ENCODE results near the gene EXOG.
A peak's percentile ranks its signal among the peaks of the same experiment; 100 is the strongest.
"Not testable (repeated sequence)": the region's sequence is repeated elsewhere in the genome, so short reads cannot be mapped to it uniquely, and the experiment has no call there.

Gene EXOG

DNA sequence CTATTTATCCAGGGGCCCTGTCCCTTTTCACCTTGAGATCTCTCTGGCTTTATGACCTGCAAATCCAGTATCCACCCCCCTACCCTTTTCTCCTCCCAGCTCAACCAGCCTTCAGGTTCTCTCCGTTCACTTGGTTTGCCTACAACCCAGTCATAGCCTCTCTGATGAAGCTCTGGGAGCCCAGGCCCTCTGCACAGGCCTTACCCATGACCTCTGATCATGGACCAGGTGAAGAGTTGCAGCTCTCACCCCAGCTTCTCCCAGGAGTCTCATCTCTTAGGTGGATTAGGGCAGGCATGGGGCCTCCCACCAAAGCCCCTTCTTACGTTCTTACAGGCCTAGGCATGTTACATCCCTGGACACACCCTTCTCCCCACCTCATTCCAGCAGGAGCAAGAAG lies 59.8 kb downstream of the EXOG start:
- H3K36me3 Mint-ChIP-seq = no peaks in the 10 kb centered on the region
- DNase-seq (ENCODE audit: low spot score in 2 of 2) = no peak
- ATAC-seq = no peak
- no peak overlapping the region for H3K4me3 Mint-ChIP-seq
- no peaks in the 10 kb centered on the region for H3K4me1 Mint-ChIP-seq
- no peak overlapping the region for H3K27ac Mint-ChIP-seq
- H3K9me3 Mint-ChIP-seq = no peaks in the 10 kb centered on the region

DNA sequence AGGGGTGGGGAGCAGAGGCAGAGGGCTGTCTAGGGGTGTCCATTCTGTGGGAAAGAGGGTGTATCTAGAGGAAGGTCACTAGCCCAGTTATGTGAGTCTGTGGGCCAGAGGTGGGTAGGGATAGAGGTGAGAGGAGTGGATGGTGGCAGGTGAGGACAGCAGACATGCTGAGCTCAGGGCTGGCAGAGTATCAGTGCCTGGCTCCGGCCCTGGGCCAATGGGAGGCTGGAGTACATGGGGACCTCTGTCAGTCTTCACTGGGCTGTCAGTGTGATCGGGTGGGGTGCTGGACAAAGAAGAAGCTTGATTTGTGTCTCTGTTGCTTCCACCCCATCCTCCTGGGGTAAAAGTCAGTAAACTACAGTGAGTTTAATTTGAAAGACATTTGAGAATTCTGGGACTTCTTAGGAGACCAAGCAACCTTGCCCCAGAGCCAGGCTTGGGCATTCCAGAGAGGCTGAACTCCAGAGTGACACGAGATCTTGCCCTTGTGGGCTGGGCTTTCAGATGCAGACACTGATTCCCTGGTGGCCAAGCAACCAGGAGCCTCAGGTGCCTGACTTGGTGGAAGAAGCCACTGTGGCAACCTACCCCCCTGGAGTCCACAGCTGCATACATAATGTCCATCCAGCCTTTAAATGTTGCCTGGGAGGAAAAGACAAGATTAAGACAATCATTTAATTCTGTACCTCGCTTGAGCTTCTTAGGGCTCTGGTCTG lies 60.7 kb downstream of the EXOG start:
- H3K36me3 Mint-ChIP-seq = no peaks in the 10 kb centered on the region

DNA sequence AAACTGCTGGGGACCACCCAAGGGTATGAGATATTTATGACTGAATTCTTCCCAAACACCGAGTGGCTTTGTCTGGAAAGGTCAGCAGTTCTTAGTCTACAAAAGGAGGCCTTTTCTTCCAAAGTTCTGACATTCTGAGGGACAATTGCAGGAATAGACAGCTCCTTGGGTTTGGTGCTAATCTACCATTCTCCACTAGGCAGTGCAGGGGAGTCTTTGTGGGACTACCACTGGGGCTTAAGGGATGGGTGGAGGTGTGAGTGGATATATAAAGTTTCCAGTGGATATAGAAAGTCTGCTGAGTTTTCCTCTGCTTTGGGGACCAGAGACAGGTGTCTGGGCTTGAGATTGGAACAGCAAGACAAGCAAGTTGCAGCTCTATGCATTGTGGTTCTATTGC lies 62.7 kb downstream of the EXOG start:
- no peak overlapping the region for H3K27ac Mint-ChIP-seq
- H3K4me3 Mint-ChIP-seq = no peak overlapping the region
- ATAC-seq (no peak), DNase-seq (ENCODE audit: low spot score in 2 of 2) (no peak)
- no peaks in the 10 kb centered on the region for H3K4me1 Mint-ChIP-seq
- H3K9me3 Mint-ChIP-seq = no peaks in the 10 kb centered on the region
- no peaks in the 10 kb centered on the region for H3K36me3 Mint-ChIP-seq

More for the DNA sequence above, 60.7 kb downstream of the EXOG start:
- peak; percentile 5 for ATAC-seq
- Mint-ChIP-seq H3K4me1 (no peaks in the 10 kb centered on the region), H3K27ac (no peak overlapping the region), H3K4me3 (no peak overlapping the region), H3K9me3 (no peaks in the 10 kb centered on the region)
- DNase-seq (ENCODE audit: low spot score in 2 of 2) = no peak

DNA sequence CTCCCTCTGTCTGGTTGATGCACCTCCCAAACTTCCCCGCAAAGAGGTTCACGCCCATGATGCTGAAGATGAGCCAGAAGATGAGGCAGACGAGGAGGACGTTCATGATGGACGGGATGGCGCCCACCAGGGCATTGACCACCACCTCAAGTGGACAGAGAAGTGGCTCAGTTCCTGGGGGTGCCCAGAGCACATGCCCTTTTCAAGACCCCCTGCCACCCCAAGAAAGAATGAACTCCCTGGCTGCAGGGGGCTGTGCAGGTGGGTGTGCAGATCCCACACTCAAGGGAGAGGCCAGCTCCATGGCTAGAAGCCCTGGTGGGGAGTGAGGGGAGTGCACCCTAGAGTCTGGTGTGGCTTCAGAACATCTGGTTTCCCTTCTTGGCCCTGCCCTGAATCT lies 64.1 kb downstream of the EXOG start:
- no peak for ATAC-seq
- Mint-ChIP-seq H3K27ac (no peak overlapping the region), H3K4me3 (no peak overlapping the region), H3K9me3 (no peaks in the 10 kb centered on the region), H3K4me1 (no peaks in the 10 kb centered on the region), H3K36me3 (no peaks in the 10 kb centered on the region)
- no peak for DNase-seq (ENCODE audit: low spot score in 2 of 2)

DNA sequence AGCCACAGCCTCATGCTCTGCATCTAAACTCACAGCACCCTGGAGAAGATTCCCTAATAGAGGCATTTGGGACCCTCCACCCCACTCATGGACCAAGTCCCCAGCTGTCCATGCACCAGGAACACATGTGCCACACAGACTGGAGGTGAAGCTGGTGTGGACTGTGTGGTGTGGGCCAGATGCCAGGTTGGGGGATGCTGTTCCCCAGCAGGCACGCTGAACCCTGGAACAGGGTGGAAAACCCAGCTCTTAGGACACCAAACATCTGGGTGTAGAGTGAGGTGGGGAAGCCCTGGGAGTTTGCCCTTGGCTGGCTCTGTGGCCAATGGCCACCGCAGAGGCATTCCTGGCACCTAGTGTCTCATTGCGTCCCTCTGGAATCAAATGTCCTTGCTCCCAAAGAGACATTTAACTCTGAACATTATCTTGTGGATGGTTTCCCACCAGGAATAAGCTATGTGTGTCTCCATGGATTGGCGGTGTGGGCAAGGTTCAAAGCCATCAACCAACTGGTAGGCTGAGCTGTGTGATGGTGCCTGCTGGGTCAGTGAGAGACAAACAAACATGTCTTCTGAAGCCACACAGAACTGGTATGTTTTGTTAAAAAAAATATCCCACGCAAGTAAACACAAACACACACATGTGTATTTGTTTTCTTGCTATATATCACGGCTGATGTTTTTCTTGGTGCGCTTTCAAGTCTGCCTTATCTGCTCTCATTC lies 65.0 kb downstream of the EXOG start:
- no peak overlapping the region for H3K4me3 Mint-ChIP-seq

DNA sequence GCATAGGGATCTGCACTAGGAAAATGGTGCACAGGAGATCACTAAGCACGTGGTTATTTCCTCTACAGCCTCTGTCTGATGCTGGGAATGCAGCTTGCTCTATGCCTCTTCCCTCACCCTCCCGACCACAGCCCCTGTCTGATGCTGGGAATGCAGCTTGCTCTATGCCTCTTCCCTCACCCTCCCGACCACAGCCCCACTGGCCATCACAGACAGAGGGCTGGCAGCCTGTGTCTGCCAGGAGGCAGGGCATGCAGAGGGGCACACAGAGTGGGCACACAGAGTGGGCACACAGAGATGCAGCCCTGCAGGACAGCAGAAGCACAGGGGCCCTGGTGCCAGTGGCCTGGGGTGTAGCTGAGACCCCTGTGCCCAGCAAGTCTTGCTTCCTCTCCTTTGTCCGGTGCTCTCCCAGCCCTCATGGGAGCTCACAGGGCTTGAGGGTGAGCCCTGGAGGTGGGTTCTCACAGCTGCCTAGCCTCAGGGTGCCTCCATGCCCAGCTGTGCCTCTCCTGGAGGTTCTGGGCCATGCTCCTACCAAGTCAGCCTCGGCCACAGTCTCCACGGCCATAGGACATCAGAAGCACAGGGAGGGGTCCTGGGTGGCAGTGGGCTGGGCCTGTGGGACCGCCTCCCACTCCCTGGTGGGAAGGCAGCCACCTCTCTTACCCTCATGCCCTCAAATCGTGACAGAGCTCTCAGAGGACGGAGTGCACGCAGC lies 65.8 kb downstream of the EXOG start:
- Mint-ChIP-seq H3K9me3 (no peaks in the 10 kb centered on the region), H3K4me1 (no peaks in the 10 kb centered on the region), H3K27ac (no peak overlapping the region), H3K36me3 (no peaks in the 10 kb centered on the region), H3K4me3 (no peak overlapping the region)
- ATAC-seq (no peak), DNase-seq (ENCODE audit: low spot score in 2 of 2) (no peak)

More for the DNA sequence above, 65.0 kb downstream of the EXOG start:
- Mint-ChIP-seq H3K9me3 (no peaks in the 10 kb centered on the region), H3K27ac (no peak overlapping the region), H3K4me1 (no peaks in the 10 kb centered on the region), H3K36me3 (no peaks in the 10 kb centered on the region)
- DNase-seq (ENCODE audit: low spot score in 2 of 2) (no peak), ATAC-seq (no peak)

DNA sequence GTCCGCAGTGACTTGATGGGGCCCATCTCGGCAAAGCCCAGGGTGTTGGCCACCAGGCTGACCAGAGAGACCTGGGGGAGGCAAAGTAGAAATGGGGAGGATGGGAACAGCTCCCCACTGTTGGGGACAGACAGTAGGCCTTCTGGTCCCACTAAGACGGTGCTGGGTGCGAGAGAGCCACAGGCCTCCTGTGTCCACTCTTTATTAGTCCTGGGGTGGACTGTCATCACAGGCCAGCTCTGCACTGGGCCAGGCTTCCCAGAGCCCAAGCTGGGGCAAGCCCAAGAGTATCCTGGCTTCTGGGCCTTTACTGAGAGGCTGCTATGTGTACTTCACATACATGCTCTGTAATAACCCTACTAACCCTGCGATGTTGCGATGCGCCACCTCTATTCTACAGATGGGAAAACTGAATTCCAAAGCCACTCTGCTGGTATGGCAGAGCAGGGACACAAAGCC lies 66.4 kb downstream of the EXOG start:
- no peak for ATAC-seq
- DNase-seq (ENCODE audit: low spot score in 2 of 2) = no peak
- no peak overlapping the region for H3K4me3 Mint-ChIP-seq
- H3K36me3 Mint-ChIP-seq = no peaks in the 10 kb centered on the region
- H3K27ac Mint-ChIP-seq = no peak overlapping the region
- H3K9me3 Mint-ChIP-seq = no peaks in the 10 kb centered on the region
- H3K4me1 Mint-ChIP-seq = no peaks in the 10 kb centered on the region

DNA sequence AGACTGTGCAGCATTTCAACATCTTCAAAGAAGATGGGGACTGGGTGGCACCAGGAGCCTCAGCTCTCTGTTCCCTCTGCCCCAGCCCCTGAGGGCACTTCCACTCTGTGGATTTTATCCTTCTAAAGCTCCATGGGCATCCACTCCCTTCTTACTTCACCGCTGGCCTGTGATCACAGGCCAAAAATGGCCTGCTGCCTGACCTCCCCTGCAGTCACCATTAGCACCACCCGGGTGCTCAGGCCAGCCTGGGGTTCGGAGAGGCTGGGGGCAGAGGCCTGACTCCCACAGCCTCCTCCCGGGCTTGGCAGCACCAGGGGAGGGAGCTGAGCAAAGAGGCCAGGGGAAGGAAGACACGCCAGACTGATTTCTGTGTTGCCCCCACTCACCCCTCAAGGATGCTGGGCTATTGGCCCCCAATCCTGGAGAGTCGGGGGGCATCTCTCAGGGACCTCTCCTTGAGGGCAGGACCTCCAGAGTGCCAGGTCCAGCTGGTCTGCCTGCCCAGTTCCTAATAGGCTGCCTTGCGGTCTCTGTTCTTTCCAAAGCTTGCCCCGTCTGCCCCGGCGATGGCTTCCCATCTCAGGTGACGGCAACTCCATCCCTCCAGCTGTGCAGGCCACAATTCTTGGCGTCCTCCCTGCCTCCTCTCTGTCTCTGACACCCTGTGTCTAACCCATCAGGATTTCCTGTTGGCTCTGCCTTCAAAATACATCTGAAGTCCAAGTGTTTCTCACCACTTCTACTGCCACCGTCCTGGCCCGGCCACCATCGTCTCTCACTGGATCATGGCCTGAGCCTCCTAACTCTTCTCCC lies 67.1 kb downstream of the EXOG start:
- Mint-ChIP-seq H3K9me3 (no peaks in the 10 kb centered on the region), H3K36me3 (no peaks in the 10 kb centered on the region), H3K4me1 (no peaks in the 10 kb centered on the region), H3K27ac (no peak overlapping the region), H3K4me3 (no peak overlapping the region)
- no peak for DNase-seq (ENCODE audit: low spot score in 2 of 2)
- no peak for ATAC-seq

DNA sequence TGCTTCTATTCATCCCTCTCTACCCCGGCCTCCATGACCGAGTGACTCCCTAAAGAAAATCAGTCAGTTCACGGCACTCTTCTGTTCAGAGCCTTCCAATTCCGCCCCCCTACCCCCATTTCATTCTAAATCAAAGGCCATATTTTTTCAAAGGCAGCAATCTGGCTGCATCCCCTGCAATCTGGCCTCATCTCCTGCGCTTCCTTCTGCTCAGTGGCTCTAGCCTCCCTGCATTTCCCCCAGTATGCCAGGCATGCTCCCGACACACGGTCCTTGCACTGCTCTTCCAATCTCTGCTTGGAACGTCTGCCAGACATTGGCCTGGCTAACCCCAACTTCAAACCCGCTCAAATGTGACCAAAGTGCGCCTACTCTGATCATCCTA lies 67.7 kb downstream of the EXOG start:
- Mint-ChIP-seq H3K9me3 (no peaks in the 10 kb centered on the region), H3K27ac (no peak overlapping the region), H3K4me1 (no peaks in the 10 kb centered on the region), H3K36me3 (no peaks in the 10 kb centered on the region), H3K4me3 (no peak overlapping the region)
- no peak for DNase-seq (ENCODE audit: low spot score in 2 of 2)
- ATAC-seq = no peak

DNA sequence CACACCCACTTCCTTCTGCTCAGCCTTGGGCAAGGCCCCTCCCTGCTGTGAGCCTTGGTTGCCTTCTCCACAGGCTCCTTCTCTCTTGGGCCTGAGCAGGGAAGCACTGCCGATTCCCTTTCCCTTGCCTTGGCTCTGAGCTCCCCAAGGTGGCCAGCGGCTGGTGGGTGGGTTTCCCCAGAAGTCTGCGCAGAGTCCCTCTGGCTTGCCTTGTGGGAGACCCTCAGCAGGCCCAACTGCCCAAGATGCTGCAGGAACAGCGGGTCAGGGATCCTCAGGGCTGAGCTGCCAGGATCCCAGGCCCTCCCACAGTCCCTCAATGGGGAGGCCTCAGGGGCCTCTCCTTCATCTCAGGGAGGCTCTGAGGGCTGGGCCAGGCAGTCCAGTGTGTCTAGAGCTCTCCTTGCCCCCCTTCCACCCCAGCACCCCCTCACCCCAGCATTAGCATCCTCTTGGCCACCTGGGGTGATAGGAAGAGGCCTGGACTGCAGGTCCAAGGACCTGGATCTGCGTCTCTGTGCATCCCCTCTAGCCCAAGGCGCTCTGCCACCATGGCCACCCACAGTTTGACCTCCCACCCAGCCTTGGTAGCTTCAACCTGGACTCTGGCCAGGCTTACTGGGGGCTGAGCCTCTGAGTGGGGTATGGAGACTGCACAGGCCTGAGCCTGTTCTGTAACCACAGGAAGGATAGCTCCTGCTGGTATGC lies 68.6 kb downstream of the EXOG start:
- no peak overlapping the region for H3K27ac Mint-ChIP-seq

DNA sequence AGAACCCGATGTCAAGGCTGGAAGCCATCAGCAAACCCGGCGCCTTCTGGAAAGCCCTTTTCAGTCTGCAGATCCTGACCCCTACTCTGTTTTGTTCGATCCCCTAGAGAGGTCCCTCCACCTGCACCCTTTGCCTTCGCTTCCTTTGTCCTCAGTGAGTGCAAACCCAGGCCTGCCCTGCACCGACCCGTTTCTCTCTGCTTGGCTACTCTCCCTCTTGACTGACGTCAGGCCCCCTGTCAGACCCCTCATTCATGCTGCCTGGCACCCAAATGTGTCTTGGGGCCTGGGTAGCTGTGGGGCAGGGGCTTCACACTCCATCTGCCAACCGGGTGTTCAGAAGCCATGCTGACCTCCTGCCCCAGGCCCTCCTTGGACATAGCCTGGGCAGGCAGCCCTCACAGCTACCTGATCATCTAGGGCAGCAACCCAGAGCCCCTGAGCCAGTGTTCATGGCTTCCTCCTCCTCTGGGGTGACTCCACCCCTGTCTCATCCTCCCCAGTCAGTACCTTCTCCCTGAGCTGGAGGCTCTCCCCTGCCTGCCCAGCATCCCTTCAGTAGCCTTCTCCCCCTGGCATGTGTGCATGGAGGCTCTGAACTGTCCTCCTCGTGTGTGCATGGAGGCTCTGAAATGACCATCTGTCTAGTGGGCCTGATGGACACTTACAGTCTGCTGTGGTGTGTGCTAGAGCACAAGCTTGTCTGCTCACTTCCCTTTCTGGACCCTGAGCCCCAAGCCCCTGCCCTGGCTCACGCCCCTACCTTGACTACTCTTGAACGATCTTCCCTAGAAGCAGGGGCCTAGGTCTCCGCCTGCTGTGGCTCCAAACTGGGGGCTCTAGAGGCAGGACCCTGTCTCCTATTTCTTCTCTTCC lies 69.4 kb downstream of the EXOG start:
- peak overlapping the region; percentile 55 for H3K27ac Mint-ChIP-seq
- no peak for DNase-seq (ENCODE audit: low spot score in 2 of 2)
- no peaks in the 10 kb centered on the region for H3K36me3 Mint-ChIP-seq
- no peak overlapping the region for H3K4me3 Mint-ChIP-seq
- H3K4me1 Mint-ChIP-seq = no peaks in the 10 kb centered on the region
- no peaks in the 10 kb centered on the region for H3K9me3 Mint-ChIP-seq
- peak; percentile 19 for ATAC-seq

More for the DNA sequence above, 68.6 kb downstream of the EXOG start:
- ATAC-seq (peak; percentile 4), DNase-seq (ENCODE audit: low spot score in 2 of 2) (no peak)
- H3K4me3 Mint-ChIP-seq = no peak overlapping the region
- H3K4me1 Mint-ChIP-seq = no peaks in the 10 kb centered on the region
- H3K9me3 Mint-ChIP-seq = no peaks in the 10 kb centered on the region
- H3K36me3 Mint-ChIP-seq = no peaks in the 10 kb centered on the region

DNA sequence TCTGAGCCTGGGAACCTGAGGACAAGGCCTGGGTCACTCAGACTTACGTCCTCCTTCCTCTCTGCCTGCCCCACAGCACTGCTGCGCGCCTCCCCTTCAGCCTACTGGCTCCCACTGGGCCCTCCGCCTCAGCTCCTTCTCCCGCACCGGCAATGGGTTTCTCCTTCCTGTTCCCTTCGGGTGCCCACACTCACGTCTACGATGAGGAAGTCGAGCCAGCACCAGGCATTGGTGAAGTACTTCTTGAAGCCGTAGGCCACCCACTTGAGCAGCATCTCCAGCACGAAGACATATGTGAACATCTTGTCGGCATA lies 70.0 kb downstream of the EXOG start:
- ATAC-seq (no peak), DNase-seq (ENCODE audit: low spot score in 2 of 2) (no peak)
- H3K9me3 Mint-ChIP-seq = no peaks in the 10 kb centered on the region
- no peaks in the 10 kb centered on the region for H3K36me3 Mint-ChIP-seq
- H3K27ac Mint-ChIP-seq = peak overlapping the region; percentile 55
- H3K4me3 Mint-ChIP-seq = no peak overlapping the region
- no peaks in the 10 kb centered on the region for H3K4me1 Mint-ChIP-seq

DNA sequence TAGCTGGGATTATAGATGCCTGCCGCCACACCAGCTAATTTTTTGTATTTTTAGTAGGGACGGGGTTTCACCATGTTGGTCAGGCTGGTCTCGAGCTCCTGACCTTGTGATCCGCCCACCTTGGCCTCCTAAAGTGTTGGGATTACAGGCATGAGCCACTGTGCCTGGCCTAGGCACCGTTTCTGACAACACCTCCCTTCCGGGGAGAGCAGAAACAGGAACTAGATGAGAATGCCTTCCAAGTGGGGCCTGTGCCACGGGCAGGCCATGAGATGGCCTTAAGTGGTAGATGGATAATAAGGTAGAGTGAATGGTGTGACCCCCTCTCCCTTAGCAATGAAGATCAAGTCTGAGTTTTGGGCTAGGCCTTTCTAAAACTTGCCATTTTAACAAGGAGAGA lies 70.7 kb downstream of the EXOG start:
- not testable (repeated sequence) for H3K4me1 Mint-ChIP-seq; H3K9me3 Mint-ChIP-seq; H3K4me3 Mint-ChIP-seq; DNase-seq (ENCODE audit: low spot score in 2 of 2); ATAC-seq; H3K27ac Mint-ChIP-seq; H3K36me3 Mint-ChIP-seq

DNA sequence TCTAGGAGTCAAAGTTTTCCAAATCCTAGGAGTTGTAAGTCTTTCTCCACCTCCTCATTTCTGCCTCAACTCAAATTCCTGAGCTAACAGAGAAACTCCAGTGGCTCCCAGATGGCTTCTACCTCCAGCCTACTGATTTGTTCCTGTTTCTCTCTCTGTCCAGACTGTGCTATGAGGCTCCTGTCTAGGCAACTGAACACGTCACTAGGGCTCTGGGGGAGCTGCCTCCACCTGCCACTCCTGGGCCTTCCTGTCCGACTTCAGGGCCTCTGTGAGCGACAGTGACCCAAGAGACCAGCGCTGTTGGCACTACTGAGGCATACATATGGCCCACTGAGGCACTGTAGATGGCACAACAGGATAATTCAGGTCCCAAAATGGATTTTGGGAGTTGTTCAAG lies 71.4 kb downstream of the EXOG start:
- no peaks in the 10 kb centered on the region for H3K36me3 Mint-ChIP-seq
- no peak for DNase-seq (ENCODE audit: low spot score in 2 of 2)
- H3K4me3 Mint-ChIP-seq = no peak overlapping the region
- H3K4me1 Mint-ChIP-seq = no peaks in the 10 kb centered on the region
- H3K9me3 Mint-ChIP-seq = no peaks in the 10 kb centered on the region
- no peak for ATAC-seq
- no peak overlapping the region for H3K27ac Mint-ChIP-seq
